Measurements from ENCODE around the gene SLC46A2.

DNA sequence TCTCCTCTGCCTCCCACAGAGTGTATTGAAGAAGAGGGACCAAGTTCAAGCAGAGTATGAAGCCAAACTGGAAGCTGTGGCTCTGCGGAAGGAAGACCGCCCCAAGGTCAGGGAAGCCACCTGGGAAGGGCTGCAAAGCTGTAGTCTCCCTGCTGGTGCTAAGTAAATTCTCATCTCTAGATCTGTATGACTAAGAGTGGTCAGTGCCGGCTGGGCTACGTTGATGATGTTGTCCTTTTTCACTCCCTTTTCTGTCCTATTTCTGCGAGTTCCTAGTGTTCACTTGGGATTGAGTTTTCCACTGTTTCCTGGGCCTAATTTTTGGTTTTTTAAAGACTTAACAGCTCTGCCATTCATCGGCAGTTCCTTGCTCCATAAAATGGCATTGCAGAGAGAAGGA lies 39.8 kb downstream of the SLC46A2 start:
- no peak for TF ChIP-seq FOXM1 (IDR thresholded peaks at IDR 0.05; ENCODE audit: borderline replicate concordance)
- TF ChIP-seq BHLHE40 (IDR thresholded peaks at IDR 0.05; ENCODE audit: borderline replicate concordance) = no peak
- no peak for TF ChIP-seq SP1 (IDR thresholded peaks at IDR 0.05)
- no peak for TF ChIP-seq NFRKB (IDR thresholded peaks at IDR 0.05)
- TF ChIP-seq HDGF (IDR thresholded peaks at IDR 0.05; ENCODE audit: borderline replicate concordance) = no peak
- TF ChIP-seq FOXA1 (IDR thresholded peaks at IDR 0.05) = no peak
